ENCODE results near the gene MTMR10.

Gene MTMR10

DNA sequence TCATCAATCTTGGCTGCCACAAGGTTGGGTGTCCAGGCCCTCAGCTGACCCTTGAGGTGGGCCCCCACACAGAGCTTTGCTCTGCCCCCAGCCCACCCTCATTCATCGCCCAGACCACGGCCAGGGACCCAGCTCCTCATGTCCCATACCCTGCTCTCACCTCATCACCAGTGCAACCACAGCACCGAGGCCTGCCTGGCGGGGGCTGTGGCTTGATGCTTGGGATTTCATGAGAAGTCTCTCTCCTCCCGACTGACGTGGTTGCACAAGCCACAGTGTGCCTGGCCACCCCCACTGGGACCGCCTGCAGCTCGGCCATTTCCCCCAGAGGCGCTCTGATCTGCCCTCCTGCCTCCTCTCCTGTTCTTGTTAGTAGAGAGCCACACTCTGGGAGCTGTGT, 45.4 kb upstream of the MTMR10 start:
- Histone ChIP-seq H3K27ac (no peak overlapping the region), H3K27me3 (ENCODE audit: control insufficient read depth, insufficient read depth, low read length) (no peaks in the 10 kb centered on the region), H3K79me2 (no peaks in the 10 kb centered on the region), H2AFZ (no peak overlapping the region), H3K9ac (no peak overlapping the region), H3K4me3 (ENCODE audit: low read depth, low read length) (no peak overlapping the region), H3K9me3 (ENCODE audit: control insufficient read depth, low read length) (no peaks in the 10 kb centered on the region), H3K4me2 (ENCODE audit: low read length) (no peak overlapping the region), H3K4me1 (no peaks in the 10 kb centered on the region), H3K36me3 (ENCODE audit: control insufficient read depth, insufficient read depth, low read length) (no peaks in the 10 kb centered on the region)
- TF ChIP-seq CTCF (IDR thresholded peaks at IDR 0.05) = no peak

DNA sequence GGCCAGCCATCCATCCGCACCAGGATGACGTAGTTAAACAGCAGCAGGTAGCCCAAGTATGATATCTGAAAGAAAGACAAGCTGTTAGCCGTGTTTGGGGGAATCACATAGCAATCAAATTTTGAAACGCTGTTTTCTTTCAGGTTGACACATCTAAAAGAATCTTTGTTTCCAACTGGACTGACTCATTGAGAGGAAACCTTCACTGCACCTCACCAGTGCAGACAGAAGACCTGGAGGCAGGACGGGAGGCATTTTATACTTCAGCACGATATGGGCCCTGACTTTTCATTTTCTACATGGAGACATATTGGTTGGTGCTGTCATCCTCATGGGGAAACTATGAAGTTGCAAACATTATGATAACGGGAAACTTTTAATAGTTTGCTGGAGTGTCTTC, 44.2 kb upstream of the MTMR10 start:
- Histone ChIP-seq H3K27me3 (ENCODE audit: control insufficient read depth, insufficient read depth, low read length) (no peaks in the 10 kb centered on the region), H3K79me2 (no peaks in the 10 kb centered on the region), H3K9me3 (ENCODE audit: control insufficient read depth, low read length) (no peaks in the 10 kb centered on the region), H2AFZ (no peak overlapping the region), H3K9ac (no peak overlapping the region), H3K4me2 (ENCODE audit: low read length) (no peak overlapping the region), H3K36me3 (ENCODE audit: control insufficient read depth, insufficient read depth, low read length) (no peaks in the 10 kb centered on the region), H3K4me1 (no peaks in the 10 kb centered on the region), H3K4me3 (ENCODE audit: low read depth, low read length) (no peak overlapping the region), H3K27ac (no peak overlapping the region)
- no peak for TF ChIP-seq CTCF (IDR thresholded peaks at IDR 0.05)

- H3K4me3 ChIP-seq (ENCODE audit: low read depth, low read length) = no peak overlapping the region
- H3K27me3 ChIP-seq (ENCODE audit: control insufficient read depth, insufficient read depth, low read length) = no peaks in the 10 kb centered on the region
- no peak overlapping the region for H3K27ac ChIP-seq
- H3K9me3 ChIP-seq (ENCODE audit: control insufficient read depth, low read length) = no peaks in the 10 kb centered on the region
- no peak for TF ChIP-seq CTCF (IDR thresholded peaks at IDR 0.05)
- no peaks in the 10 kb centered on the region for H3K79me2 ChIP-seq
- H3K4me1 ChIP-seq = no peaks in the 10 kb centered on the region
- H2AFZ ChIP-seq = no peak overlapping the region
- no peak overlapping the region for H3K4me2 ChIP-seq (ENCODE audit: low read length)
- H3K36me3 ChIP-seq (ENCODE audit: control insufficient read depth, insufficient read depth, low read length) = no peaks in the 10 kb centered on the region
- H3K9ac ChIP-seq = no peak overlapping the region
Observed at GRCh38 chr15:31034152-31034551, 42.7 kb upstream of the MTMR10 start.

GRCh38 chr15:31032961-31033371, 41.5 kb upstream of the MTMR10 start:
- Histone ChIP-seq H3K4me3 (ENCODE audit: low read depth, low read length) (no peak overlapping the region), H3K79me2 (no peaks in the 10 kb centered on the region), H3K4me1 (no peaks in the 10 kb centered on the region), H3K27me3 (ENCODE audit: control insufficient read depth, insufficient read depth, low read length) (no peaks in the 10 kb centered on the region), H2AFZ (no peak overlapping the region), H3K36me3 (ENCODE audit: control insufficient read depth, insufficient read depth, low read length) (no peaks in the 10 kb centered on the region), H3K27ac (no peak overlapping the region), H3K4me2 (ENCODE audit: low read length) (no peak overlapping the region), H3K9me3 (ENCODE audit: control insufficient read depth, low read length) (no peaks in the 10 kb centered on the region), H3K9ac (no peak overlapping the region)
- no peak for TF ChIP-seq CTCF (IDR thresholded peaks at IDR 0.05)

DNA sequence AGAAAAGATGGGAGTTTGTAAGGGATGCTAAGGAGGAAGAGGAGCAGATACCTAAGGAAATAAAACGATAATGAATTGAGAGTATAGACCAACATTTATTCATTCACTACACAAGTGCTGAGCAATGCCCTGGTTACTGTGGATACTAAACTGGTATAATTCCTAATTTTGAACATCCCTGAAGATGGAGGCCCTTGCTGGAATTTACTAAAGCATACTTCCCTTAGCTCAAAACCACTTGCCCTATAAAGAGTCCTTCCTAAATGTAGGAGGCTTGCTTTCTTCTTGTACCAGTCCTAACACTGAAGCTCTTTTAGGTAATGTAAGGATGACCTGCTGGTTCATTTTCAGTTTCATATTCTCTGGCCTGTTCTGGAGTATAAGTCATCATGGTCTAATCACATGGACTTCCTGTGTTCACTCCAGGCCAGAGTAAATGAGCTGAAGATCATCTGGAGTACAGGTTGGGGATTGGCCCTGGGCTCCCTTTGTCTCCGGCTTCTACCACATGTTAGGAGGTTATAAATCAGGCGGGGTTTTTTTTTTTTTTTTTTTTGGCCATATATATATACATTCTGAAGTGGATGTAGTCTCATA, 40.1 kb upstream of the MTMR10 start:
- H3K79me2 ChIP-seq = no peaks in the 10 kb centered on the region
- H3K4me3 ChIP-seq (ENCODE audit: low read depth, low read length) = no peak overlapping the region
- H3K4me2 ChIP-seq (ENCODE audit: low read length) = no peak overlapping the region
- H3K36me3 ChIP-seq (ENCODE audit: control insufficient read depth, insufficient read depth, low read length) = no peaks in the 10 kb centered on the region
- no peak overlapping the region for H3K27ac ChIP-seq
- no peak overlapping the region for H3K9ac ChIP-seq
- H3K9me3 ChIP-seq (ENCODE audit: control insufficient read depth, low read length) = no peaks in the 10 kb centered on the region
- no peaks in the 10 kb centered on the region for H3K4me1 ChIP-seq
- no peaks in the 10 kb centered on the region for H3K27me3 ChIP-seq (ENCODE audit: control insufficient read depth, insufficient read depth, low read length)
- no peak overlapping the region for H2AFZ ChIP-seq
- no peak for TF ChIP-seq CTCF (IDR thresholded peaks at IDR 0.05)
